ENCODE measurements around the gene LARGE1.

The LARGE1 gene

GRCh38 chr22:33341611-33342010 lies 578.7 kb downstream of the LARGE1 start:
- H3K36me3 ChIP-seq = peaks cover 15% of the 10 kb centered on the region
- no peak overlapping the region for H3K9ac ChIP-seq
- H3K4me1 ChIP-seq = no peaks in the 10 kb centered on the region
- H4K20me1 ChIP-seq = no peaks in the 10 kb centered on the region
- no peak overlapping the region for H3K27ac ChIP-seq
- H3K4me2 ChIP-seq = no peak overlapping the region
- no peak for TF ChIP-seq Cebpa-rat (IDR thresholded peaks at IDR 0.05)
- H3K4me3 ChIP-seq = no peak overlapping the region
- no peaks in the 10 kb centered on the region for H3K27me3 ChIP-seq
- no peaks in the 10 kb centered on the region for H3K9me3 ChIP-seq

GRCh38 chr22:33337524-33337923 lies 582.8 kb downstream of the LARGE1 start:
- no peaks in the 10 kb centered on the region for H3K4me1 ChIP-seq
- H3K27me3 ChIP-seq = no peaks in the 10 kb centered on the region
- H3K9ac ChIP-seq = no peak overlapping the region
- TF ChIP-seq Cebpa-rat (IDR thresholded peaks at IDR 0.05) = no peak
- H3K27ac ChIP-seq = no peak overlapping the region
- H4K20me1 ChIP-seq = no peaks in the 10 kb centered on the region
- no peak overlapping the region for H3K4me3 ChIP-seq
- H3K36me3 ChIP-seq = peaks cover 42% of the 10 kb centered on the region
- H3K4me2 ChIP-seq = no peak overlapping the region
- H3K9me3 ChIP-seq = no peaks in the 10 kb centered on the region

DNA sequence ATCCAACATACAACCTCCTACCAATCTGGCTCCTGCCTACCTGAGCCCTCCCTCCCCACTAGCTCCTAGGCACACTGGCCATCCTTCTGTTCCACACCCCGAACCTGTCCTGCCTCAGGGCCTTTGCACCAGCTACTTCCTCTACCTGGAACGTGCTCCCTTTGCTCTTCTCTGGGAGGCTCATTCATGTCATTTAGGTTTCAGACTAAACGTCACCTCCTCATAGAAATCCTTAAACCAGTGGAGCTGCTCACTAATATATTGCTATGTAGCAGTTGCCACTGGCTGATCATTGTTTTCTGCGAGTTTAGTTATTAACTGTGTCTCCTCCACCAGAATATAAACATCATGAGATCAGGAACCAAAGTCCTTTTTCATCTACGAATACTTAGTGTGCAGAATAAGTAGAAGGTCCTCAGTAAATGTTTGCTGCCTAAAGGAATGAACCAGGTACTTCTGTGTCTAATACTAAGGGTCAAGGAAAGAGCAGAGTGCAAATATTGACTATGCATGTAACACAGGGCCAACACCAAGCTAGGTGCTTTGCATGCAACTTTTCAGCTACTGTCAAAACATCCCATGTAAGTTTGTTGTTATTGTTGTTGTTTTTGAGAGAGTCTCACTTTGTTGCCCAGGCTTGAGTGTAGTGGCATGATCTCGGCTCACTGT lies 584.5 kb downstream of the LARGE1 start:
- TF ChIP-seq Cebpa-rat (IDR thresholded peaks at IDR 0.05) = no peak
- H3K4me2 ChIP-seq = no peak overlapping the region
- H4K20me1 ChIP-seq = no peaks in the 10 kb centered on the region
- H3K36me3 ChIP-seq = peaks cover 42% of the 10 kb centered on the region
- no peak overlapping the region for H3K27ac ChIP-seq
- no peaks in the 10 kb centered on the region for H3K9me3 ChIP-seq
- no peak overlapping the region for H3K9ac ChIP-seq
- no peaks in the 10 kb centered on the region for H3K27me3 ChIP-seq
- H3K4me3 ChIP-seq = no peak overlapping the region
- no peaks in the 10 kb centered on the region for H3K4me1 ChIP-seq

DNA sequence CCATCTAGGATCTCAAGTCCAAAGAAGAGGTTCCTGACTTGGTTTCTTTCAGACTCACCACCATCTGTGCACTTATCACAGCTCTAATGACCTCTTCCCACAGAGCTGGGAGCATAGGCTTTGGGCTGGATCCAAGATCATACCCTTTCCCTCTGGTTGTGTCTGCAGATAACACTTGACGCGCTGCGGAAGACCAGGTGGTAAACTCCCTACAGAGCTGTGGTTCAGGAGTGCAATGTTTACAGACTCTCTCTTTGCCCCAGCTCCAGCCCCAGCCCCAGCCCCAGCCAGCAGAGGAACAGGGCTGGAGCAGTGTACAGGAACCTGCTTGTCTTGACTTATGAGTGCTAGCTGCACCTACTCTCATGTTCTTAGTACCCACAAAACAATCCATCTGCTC lies 587.7 kb downstream of the LARGE1 start:
- peaks cover 5% of the 10 kb centered on the region; the same call in 1 of the 2 replicates for H3K4me1 ChIP-seq
- H4K20me1 ChIP-seq = no peaks in the 10 kb centered on the region
- H3K36me3 ChIP-seq = peaks cover 33% of the 10 kb centered on the region
- no peaks in the 10 kb centered on the region for H3K9me3 ChIP-seq
- no peak overlapping the region for H3K4me2 ChIP-seq
- no peak overlapping the region for H3K9ac ChIP-seq
- TF ChIP-seq Cebpa-rat (IDR thresholded peaks at IDR 0.05) = no peak
- no peak overlapping the region for H3K27ac ChIP-seq
- no peak overlapping the region for H3K4me3 ChIP-seq
- H3K27me3 ChIP-seq = no peaks in the 10 kb centered on the region

- H3K9ac ChIP-seq = no peak overlapping the region
- no peaks in the 10 kb centered on the region for H3K9me3 ChIP-seq
- no peak overlapping the region for H3K4me2 ChIP-seq
- H3K4me1 ChIP-seq = peaks cover 21% of the 10 kb centered on the region
- no peak overlapping the region for H3K27ac ChIP-seq
- no peaks in the 10 kb centered on the region for H3K27me3 ChIP-seq
- H3K4me3 ChIP-seq = no peak overlapping the region
- peaks cover 20% of the 10 kb centered on the region; the same call in 1 of the 2 replicates for H3K36me3 ChIP-seq
- H4K20me1 ChIP-seq = no peaks in the 10 kb centered on the region
- no peak for TF ChIP-seq Cebpa-rat (IDR thresholded peaks at IDR 0.05)
Observed at GRCh38 chr22:33331017-33331416, 589.3 kb downstream of the LARGE1 start.

GRCh38 chr22:33330534-33330933 lies 589.7 kb downstream of the LARGE1 start:
- peaks cover 25% of the 10 kb centered on the region for H3K4me1 ChIP-seq
- H3K9me3 ChIP-seq = no peaks in the 10 kb centered on the region
- no peaks in the 10 kb centered on the region for H4K20me1 ChIP-seq
- no peak for TF ChIP-seq Cebpa-rat (IDR thresholded peaks at IDR 0.05)
- H3K27me3 ChIP-seq = no peaks in the 10 kb centered on the region
- H3K4me2 ChIP-seq = no peak overlapping the region
- no peak overlapping the region for H3K27ac ChIP-seq
- H3K9ac ChIP-seq = no peak overlapping the region
- H3K4me3 ChIP-seq = no peak overlapping the region
- peaks cover 16% of the 10 kb centered on the region; the same call in 1 of the 2 replicates for H3K36me3 ChIP-seq

GRCh38 chr22:33329398-33329797 lies 590.9 kb downstream of the LARGE1 start:
- H3K4me1 ChIP-seq = peaks cover 37% of the 10 kb centered on the region
- no peaks in the 10 kb centered on the region for H3K27me3 ChIP-seq
- H3K36me3 ChIP-seq = peaks cover 5% of the 10 kb centered on the region; the same call in 1 of the 2 replicates
- no peaks in the 10 kb centered on the region for H4K20me1 ChIP-seq
- H3K4me2 ChIP-seq = no peak overlapping the region
- no peak overlapping the region for H3K27ac ChIP-seq
- H3K9me3 ChIP-seq = no peaks in the 10 kb centered on the region
- no peak overlapping the region for H3K9ac ChIP-seq
- no peak for TF ChIP-seq Cebpa-rat (IDR thresholded peaks at IDR 0.05)
- H3K4me3 ChIP-seq = no peak overlapping the region

- TF ChIP-seq Cebpa-rat (IDR thresholded peaks at IDR 0.05) = no peak
- H3K36me3 ChIP-seq = no peaks in the 10 kb centered on the region; the same call in 1 of the 2 replicates
- H3K9me3 ChIP-seq = no peaks in the 10 kb centered on the region
- H3K4me3 ChIP-seq = no peak overlapping the region
- H3K4me2 ChIP-seq = no peak overlapping the region
- no peaks in the 10 kb centered on the region for H3K27me3 ChIP-seq
- no peak overlapping the region for H3K27ac ChIP-seq
- no peak overlapping the region for H3K9ac ChIP-seq
- H4K20me1 ChIP-seq = no peaks in the 10 kb centered on the region
- peaks cover 42% of the 10 kb centered on the region for H3K4me1 ChIP-seq
Observed at GRCh38 chr22:33328789-33329296, 591.4 kb downstream of the LARGE1 start.

- H3K9me3 ChIP-seq = no peaks in the 10 kb centered on the region
- H3K9ac ChIP-seq = no peak overlapping the region
Observed at GRCh38 chr22:33327348-33327860, 592.9 kb downstream of the LARGE1 start.

DNA sequence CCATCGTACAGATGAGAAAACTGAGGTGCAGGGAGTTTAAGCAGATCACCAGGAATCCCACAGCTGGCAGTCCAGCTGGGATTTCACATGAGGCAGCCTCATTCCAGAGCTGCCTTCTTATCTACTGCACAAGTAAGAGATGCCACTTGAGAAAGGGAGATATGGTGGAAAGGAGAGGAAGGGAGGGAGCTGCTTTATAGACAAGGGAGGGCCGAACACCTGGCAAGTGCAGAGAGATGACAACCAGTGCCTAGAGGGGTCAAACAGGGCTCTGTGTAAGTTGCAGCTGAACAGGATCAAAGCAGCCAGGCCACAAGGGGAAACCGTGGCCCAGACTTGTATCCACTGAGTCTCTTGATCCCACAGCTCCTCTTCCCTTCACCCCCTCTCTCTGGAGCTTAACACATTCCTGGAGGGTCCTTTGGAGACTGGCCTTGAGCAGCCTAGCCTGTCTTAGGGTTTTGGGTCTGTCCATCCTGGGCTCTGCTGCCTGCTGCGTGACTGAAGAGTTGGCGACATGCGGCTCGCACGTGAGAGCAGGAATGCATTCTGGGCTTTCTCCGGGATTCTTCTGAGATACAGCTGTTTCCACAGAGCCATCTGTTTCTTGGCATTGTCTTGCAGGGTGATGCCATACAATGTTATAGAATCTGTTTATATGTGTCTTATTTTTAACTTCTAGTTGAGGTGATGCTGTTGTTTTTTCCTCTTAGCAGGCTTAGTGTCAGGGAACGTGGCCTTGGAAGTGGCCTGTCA lies 593.6 kb downstream of the LARGE1 start:
- Histone ChIP-seq H3K4me1 (peaks cover 53% of the 10 kb centered on the region), H4K20me1 (no peaks in the 10 kb centered on the region), H3K27me3 (no peaks in the 10 kb centered on the region), H3K36me3 (0 out of 2 replicates have a peak, but pooled peaks cover 8% of the 10 kb centered on the region), H3K9ac (no peak overlapping the region), H3K4me2 (peak overlapping the region; percentile 79), H3K9me3 (no peaks in the 10 kb centered on the region), H3K4me3 (no peak overlapping the region), H3K27ac (peak overlapping the region; percentile 67)
- no peak for TF ChIP-seq Cebpa-rat (IDR thresholded peaks at IDR 0.05)

More at GRCh38 chr22:33327348-33327860, 592.9 kb downstream of the LARGE1 start:
- Histone ChIP-seq H4K20me1 (no peaks in the 10 kb centered on the region), H3K36me3 (peaks cover 8% of the 10 kb centered on the region; the same call in 1 of the 2 replicates), H3K4me1 (peaks cover 52% of the 10 kb centered on the region), H3K27me3 (no peaks in the 10 kb centered on the region), H3K27ac (0 out of 2 replicates have a peak overlapping the region, but pooled peaks have one; percentile 67), H3K4me2 (peak overlapping the region; percentile 79), H3K4me3 (no peak overlapping the region)
- no peak for TF ChIP-seq Cebpa-rat (IDR thresholded peaks at IDR 0.05)
